Endometrial microvascular endothelial cells (primary cell): ENCODE measurements around the gene AHRR. TPM values are rescaled to one million over a fixed set of nuclear protein-coding genes. Genes with fewer than 3 reads are reported as not detected.
"Not testable (repeated sequence)": the region's sequence is repeated elsewhere in the genome, so short reads cannot be mapped to it uniquely, and the experiment has no call there.

Experiments
- in situ Hi-C: cut with HindIII; loops from 2 replicates; pipeline ENCODE4 v1.10.0; 2017; ENCODE audit warnings: low sequenced_read_pairs, low pct_unique_long_range_greater_than_20kb; ENCODE audit errors: inconsistent ontology term
- total RNA-seq: library from RNA; depleted of rRNA; stranded (reverse); fragments of >200 nt; gene quantifications from one replicate; pipeline ENCODE4 v1.2.3, GENCODE V29; 2015; ENCODE audit errors: inconsistent ontology term

Gene AHRR
- total RNA-seq, result 9.8 TPM

- in situ Hi-C loops, result no loop called here
Measured at GRCh38 chr5:321230-321725, at the start of gene AHRR. AHRR (plus strand) TSS chr5:321714; CDS start chr5:343903, 22,189 bp downstream.

GRCh38 chr5:271828-272167 is 49.7 kb upstream of the AHRR start:
- in situ Hi-C loops, result not testable (repeated sequence)

- in situ Hi-C loops, result not testable (repeated sequence)
Measured at GRCh38 chr5:273091-273490, 48.4 kb upstream of the AHRR start.

- in situ Hi-C loops, result not testable (repeated sequence)
Measured at GRCh38 chr5:273491-273890, 48.0 kb upstream of the AHRR start.

- in situ Hi-C loops, result not testable (repeated sequence)
Measured at GRCh38 chr5:274346-274745, 47.2 kb upstream of the AHRR start.

- in situ Hi-C loops, result no loop called here
Measured at GRCh38 chr5:278646-279045, 42.9 kb upstream of the AHRR start.

GRCh38 chr5:279051-279665 is 42.4 kb upstream of the AHRR start:
- in situ Hi-C loops, result not testable (repeated sequence)

GRCh38 chr5:285991-286557 is 35.4 kb upstream of the AHRR start:
- in situ Hi-C loops, result no loop called here

- in situ Hi-C loops, result not testable (repeated sequence)
Measured at GRCh38 chr5:290200-290599, 31.3 kb upstream of the AHRR start.

GRCh38 chr5:291345-291744 is 30.2 kb upstream of the AHRR start:
- in situ Hi-C loops, result not testable (repeated sequence)

- in situ Hi-C loops, result not testable (repeated sequence)
Measured at GRCh38 chr5:294788-295187, 26.7 kb upstream of the AHRR start.

- in situ Hi-C loops, result not testable (repeated sequence)
Measured at GRCh38 chr5:296207-296606, 25.3 kb upstream of the AHRR start.

GRCh38 chr5:296954-297353 is 24.6 kb upstream of the AHRR start:
- in situ Hi-C loops, result not testable (repeated sequence)

GRCh38 chr5:297448-297847 is 24.1 kb upstream of the AHRR start:
- in situ Hi-C loops, result not testable (repeated sequence)

- in situ Hi-C loops, result not testable (repeated sequence)
Measured at GRCh38 chr5:297991-298736, 23.4 kb upstream of the AHRR start.

GRCh38 chr5:298737-299125 is 22.8 kb upstream of the AHRR start:
- in situ Hi-C loops, result no loop called here

GRCh38 chr5:299921-300320 is 21.6 kb upstream of the AHRR start:
- in situ Hi-C loops, result not testable (repeated sequence)

- in situ Hi-C loops, result not testable (repeated sequence)
Measured at GRCh38 chr5:300691-301435, 20.7 kb upstream of the AHRR start.

GRCh38 chr5:302416-302815 is 19.1 kb upstream of the AHRR start:
- in situ Hi-C loops, result not testable (repeated sequence)
